ENCODE measurements around the gene MAPK11. TPM values are rescaled to one million over a fixed set of nuclear protein-coding genes. Genes with fewer than 3 reads are reported as not detected.

MAPK11 gene
- total and polyA plus RNA-seq, 8 donors: 0.29 to 13.6 (median 8.9) TPM; not detected in 1

DNA sequence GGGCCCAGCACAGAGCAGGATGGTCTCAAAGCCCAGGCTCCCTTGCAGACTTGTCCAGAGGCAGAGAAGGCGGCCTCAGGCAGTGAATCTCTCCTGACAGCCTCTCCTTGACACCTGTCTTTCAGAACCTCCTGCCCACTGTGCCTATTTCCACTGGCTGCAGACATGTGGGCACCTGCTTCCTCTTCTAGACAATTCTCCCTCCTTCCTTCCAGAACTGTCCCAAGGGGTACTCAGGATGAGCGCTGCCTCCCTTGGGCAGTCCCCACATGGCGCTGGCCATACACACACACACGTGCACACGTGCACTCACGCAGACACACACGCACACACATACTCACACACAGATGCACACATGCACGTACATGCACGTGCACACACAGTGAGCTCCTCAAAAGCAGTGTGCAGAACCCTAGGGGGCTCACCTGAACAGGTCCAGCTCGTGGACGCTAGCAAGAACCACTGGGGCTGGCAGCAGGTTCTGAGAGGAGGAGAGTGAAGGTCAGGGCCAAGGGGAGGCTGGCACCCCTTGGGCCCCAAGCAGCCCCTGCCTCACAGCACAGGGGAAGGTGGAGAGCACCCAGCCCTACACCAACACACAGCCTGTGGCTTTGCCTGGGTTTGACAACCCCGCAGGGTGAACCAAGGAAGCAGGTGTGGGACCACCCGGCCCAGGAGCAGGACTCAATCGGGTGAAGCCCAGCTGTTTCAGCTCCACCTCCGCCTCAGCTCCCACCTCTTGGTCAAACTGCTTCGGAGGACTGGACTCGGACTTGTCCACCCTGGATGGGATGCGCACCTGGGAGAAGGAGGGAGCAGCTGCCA, 45.3 kb upstream of the MAPK11 start:
- 89 to 94% (median 93%) methylated on average over 13 to 18 of the region's 18 CpGs for WGBS, 5 donors
- H3K36me3 ChIP-seq: peaks cover 0 to 18% (median 4%) of the 10 kb centered on the region in 4 donors
- DNase-seq: no peak
- no peaks in the 10 kb centered on the region for H3K9me3 ChIP-seq
- TF ChIP-seq EP300 (IDR thresholded peaks at IDR 0.05): no peak
- no peak overlapping the region for H3K4me3 ChIP-seq
- H3K27me3 ChIP-seq: no peaks in the 10 kb centered on the region
- H3K4me1 ChIP-seq: peaks cover 0 to 17% (median 5%) of the 10 kb centered on the region in 4 donors
- intact Hi-C loops (cut with DNase I; ENCODE audit: low total_unique reads): no loop called here
- H3K27ac ChIP-seq: peak overlapping the region in 1 of 5 donors; percentile 50

DNA sequence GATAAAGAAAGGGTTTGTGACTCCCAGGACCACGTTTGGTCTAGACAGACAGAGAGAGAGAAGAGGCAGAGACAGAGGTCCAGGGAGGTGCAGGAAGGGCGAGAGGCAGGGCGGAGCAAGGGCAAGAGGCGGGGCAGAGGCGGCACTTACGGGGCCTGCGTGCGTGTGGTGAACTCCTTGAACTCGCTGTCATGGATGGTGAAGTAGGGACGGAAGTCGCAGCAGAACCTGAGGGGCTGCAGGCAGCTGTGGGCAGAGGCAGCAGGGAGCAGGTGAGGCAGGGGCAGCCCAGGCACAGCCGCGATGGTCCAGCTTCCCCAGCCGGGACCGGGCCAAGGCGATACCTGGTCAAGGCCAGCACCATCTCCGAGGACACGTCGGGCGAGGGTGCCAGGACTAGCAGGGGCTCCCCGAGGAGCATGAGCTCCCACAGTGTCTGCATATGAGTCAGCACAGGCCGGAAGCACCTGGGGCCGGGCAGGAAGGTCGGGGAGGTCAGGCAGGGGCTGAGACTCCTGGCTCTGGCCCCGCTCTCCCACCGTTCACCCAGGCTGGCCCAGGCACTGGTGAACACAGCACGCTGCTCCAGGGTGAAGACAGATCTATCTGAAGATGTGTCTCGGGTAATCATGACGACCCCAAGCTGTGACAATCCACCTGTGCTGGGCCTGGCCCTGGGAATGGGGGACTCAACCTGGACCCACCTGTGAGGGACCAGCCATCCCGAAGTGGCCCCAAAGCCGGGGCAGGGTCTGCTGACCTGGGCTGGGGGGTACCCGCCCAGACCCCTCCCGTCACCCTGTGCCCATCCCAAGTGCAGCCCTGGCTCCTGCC, 44.5 kb upstream of the MAPK11 start:
- Histone ChIP-seq H3K4me3 (peak overlapping the region in 3 of 4 donors; percentile 13 to 23 (median 20)), H3K27me3 (no peaks in the 10 kb centered on the region), H3K36me3 (peaks cover 0 to 18% (median 4%) of the 10 kb centered on the region in 4 donors), H3K4me1 (peaks cover 0 to 17% (median 5%) of the 10 kb centered on the region in 4 donors), H3K9me3 (no peaks in the 10 kb centered on the region), H3K27ac (peak overlapping the region in 4 of 5 donors; percentile 37 to 64 (median 47))
- peak; percentile 54 to 69 for DNase-seq
- WGBS, 5 donors: 59 to 76% (median 75%) methylated on average over 23 to 33 of the region's 33 CpGs
- TF ChIP-seq POLR2A (IDR thresholded peaks at IDR 0.05): no peak
- no peak for TF ChIP-seq POLR2AphosphoS5 (IDR thresholded peaks at IDR 0.05)
- TF ChIP-seq CTCF (IDR thresholded peaks at IDR 0.05): no peak
- TF ChIP-seq EP300 (IDR thresholded peaks at IDR 0.05): no peak
- intact Hi-C loops (cut with DNase I; ENCODE audit: low total_unique reads): no loop called here

DNA sequence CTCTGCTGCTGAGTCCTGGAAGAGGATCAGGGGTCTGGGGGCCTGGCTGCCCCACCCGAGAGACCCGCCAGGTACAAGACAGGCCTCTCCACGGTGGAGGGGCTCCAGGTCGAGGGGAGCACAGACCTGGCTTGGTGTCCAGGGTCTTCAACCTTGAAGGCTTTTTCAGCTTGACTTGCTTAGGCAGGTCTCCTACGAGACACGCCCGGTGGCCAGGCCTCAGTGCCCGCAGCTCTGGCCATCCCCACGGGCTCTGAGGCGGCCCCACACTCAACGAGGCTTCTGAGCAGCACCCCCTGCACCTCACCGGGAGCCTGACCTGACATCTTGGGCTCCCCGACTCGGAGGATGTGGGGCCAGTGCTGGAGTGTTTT, 43.9 kb upstream of the MAPK11 start:
- intact Hi-C loops (cut with DNase I; ENCODE audit: low total_unique reads): no loop called here
- Histone ChIP-seq H3K36me3 (peaks cover 0 to 18% (median 4%) of the 10 kb centered on the region in 4 donors), H3K4me3 (peak overlapping the region in 2 of 4 donors; percentile 6 to 20), H3K27me3 (no peaks in the 10 kb centered on the region), H3K9me3 (no peaks in the 10 kb centered on the region), H3K27ac (peak overlapping the region in 4 of 5 donors; percentile 37 to 64 (median 47)), H3K4me1 (peaks cover 0 to 22% (median 8%) of the 10 kb centered on the region in 4 donors)
- peak in 1 of 2 donors; percentile 5 for DNase-seq
- no peak for TF ChIP-seq POLR2A (IDR thresholded peaks at IDR 0.05)
- no peak for TF ChIP-seq EP300 (IDR thresholded peaks at IDR 0.05)
- no peak for TF ChIP-seq CTCF (IDR thresholded peaks at IDR 0.05)
- no peak for TF ChIP-seq POLR2AphosphoS5 (IDR thresholded peaks at IDR 0.05)
- 66 to 84% (median 72%) methylated on average over 10 to 14 of the region's 14 CpGs for WGBS, 5 donors

- no peak for TF ChIP-seq EP300 (IDR thresholded peaks at IDR 0.05)
- TF ChIP-seq CTCF (IDR thresholded peaks at IDR 0.05): no peak
- TF ChIP-seq POLR2A (IDR thresholded peaks at IDR 0.05): no peak
- TF ChIP-seq POLR2AphosphoS5 (IDR thresholded peaks at IDR 0.05): no peak
- DNase-seq: peak in 1 of 2 donors; percentile 16
- H3K9me3 ChIP-seq: no peaks in the 10 kb centered on the region
- no peaks in the 10 kb centered on the region for H3K27me3 ChIP-seq
- peaks cover 0 to 18% (median 4%) of the 10 kb centered on the region in 4 donors for H3K36me3 ChIP-seq
- H3K4me3 ChIP-seq: peak overlapping the region in 1 of 4 donors; percentile 6
- peaks cover 0 to 27% (median 13%) of the 10 kb centered on the region in 4 donors for H3K4me1 ChIP-seq
- intact Hi-C loops (cut with DNase I; ENCODE audit: low total_unique reads): no loop called here
- peak overlapping the region in 2 of 5 donors; percentile 37 to 50 for H3K27ac ChIP-seq
- 85 to 93% (median 89%) methylated on average over 11 to 17 of the region's 17 CpGs for WGBS, 5 donors
Measured at GRCh38 chr22:50313600-50313999, 43.4 kb upstream of the MAPK11 start.
